Endodermal cell (in vitro differentiated cells): ENCODE results near the gene KLHDC4. TPM values are rescaled to one million over a fixed set of nuclear protein-coding genes. Genes with fewer than 3 reads are reported as not detected.

ENCODE experiments used
- DNase-seq: peaks from one replicate; pipeline ENCODE4 v3.0.0-alpha.2; 2017
- H3K27ac ChIP-seq: 2 replicates; pipeline ENCODE4 v1.5.1; 2013; ENCODE audit warnings: mild to moderate bottlenecking, low read depth, low read length, moderate library complexity
- H3K27me3 ChIP-seq: 2 replicates; pipeline ENCODE4 v1.6.1; 2013; ENCODE audit warnings: mild to moderate bottlenecking, low read length, moderate library complexity; ENCODE audit not compliant: insufficient read depth, control insufficient read depth, poor library complexity, severe bottlenecking
- H3K36me3 ChIP-seq: 2 replicates; pipeline ENCODE4 v1.7.0; 2013; ENCODE audit warnings: mild to moderate bottlenecking, low read length, moderate library complexity; ENCODE audit not compliant: control insufficient read depth, insufficient read depth
- H3K4me1 ChIP-seq: one replicate; pipeline ENCODE4 v1.7.0; 2013; ENCODE audit warnings: low read length; ENCODE audit not compliant: control insufficient read depth, insufficient read depth
- H3K4me3 ChIP-seq: 2 replicates; pipeline ENCODE4 v1.5.1; 2013; ENCODE audit warnings: mild to moderate bottlenecking, low read length, moderate library complexity
- H3K9ac ChIP-seq: 2 replicates; pipeline ENCODE4 v1.6.1; 2013; ENCODE audit warnings: mild to moderate bottlenecking, low read length, moderate library complexity; ENCODE audit not compliant: poor library complexity, severe bottlenecking; ENCODE audit errors: extremely low read depth
- H3K9me3 ChIP-seq: 2 replicates; pipeline ENCODE4 v1.6.1; 2013; ENCODE audit warnings: mild to moderate bottlenecking, low read length, moderate library complexity; ENCODE audit not compliant: control insufficient read depth
- H3K27ac Mint-ChIP-seq: 2 replicates; pipeline ENCODE4 v1.8.0; 2020; ENCODE audit warnings: mixed read lengths
- H3K27me3 Mint-ChIP-seq: 2 replicates; pipeline ENCODE4 v1.8.0; 2021; ENCODE audit warnings: mild to moderate bottlenecking, mixed read lengths; ENCODE audit not compliant: insufficient read depth
- H3K36me3 Mint-ChIP-seq: 2 replicates; pipeline ENCODE4 v1.8.0; 2020; ENCODE audit warnings: low read depth, mixed read lengths
- H3K4me1 Mint-ChIP-seq: 2 replicates; pipeline ENCODE4 v1.8.0; 2020; ENCODE audit warnings: mixed read lengths
- H3K4me3 Mint-ChIP-seq: 2 replicates; pipeline ENCODE4 v1.8.0; 2020; ENCODE audit warnings: mild to moderate bottlenecking, moderate library complexity, mixed read lengths
- H3K9me3 Mint-ChIP-seq: 2 replicates; pipeline ENCODE4 v1.8.0; 2020; ENCODE audit warnings: mild to moderate bottlenecking, mixed read lengths
- CTCF ChIP-seq: fragments of 200-600 bp; sonication (generic); conservative IDR thresholded peaks from 2 replicates; pipeline ENCODE4 v1.5.0; 2021; ENCODE audit warnings: antibody characterized with exemption, mild to moderate bottlenecking
- whole genome bisulfite sequencing, 2 experiments: methylation state at CpG; one replicate each; pipeline versions ENCODE4 v1.1.5 to v1.1.7; 2013; ENCODE audit warnings: missing lambda C conversion rate in 2 of 2, mixed read lengths in 1 of 2; ENCODE audit not compliant: insufficient coverage in 1 of 2, insufficient read length in 1 of 2; 5-methylcytosine and 5-hydroxymethylcytosine counted together
- total RNA-seq, 2 donors: library from RNA; stranded (reverse); fragmentation: NEBNext Ultra II Directional in 1 of 2; extraction: Animal tissue kit (Norgen Biotek cat#: 25700) in 1 of 2; gene quantifications; 2 replicates in 1 of 2; 3 replicates in 1 of 2; pipeline ENCODE4 v1.2.1, GENCODE V29; 2021

The KLHDC4 gene
- total RNA-seq, 2 donors from 2014 or later: 52.8 to 58.8 TPM

GRCh38 chr16:87766485-87766797 lies 655 bp upstream of the KLHDC4 start:
- TF ChIP-seq CTCF: no peak
- Histone ChIP-seq H3K27me3 (no peaks in the 10 kb centered on the region), H3K9ac (peak overlapping the region; percentile 90), H3K4me1 (no peaks in the 10 kb centered on the region), H3K9me3 (no peaks in the 10 kb centered on the region), H3K27ac (no peak overlapping the region), H3K36me3 (peaks cover 24% of the 10 kb centered on the region), H3K4me3 (peak overlapping the region; percentile 94)
- no peak for DNase-seq
- 80 to 85% methylated on average over 10 to 17 of the region's 17 CpGs for WGBS, 2 experiments
- peak overlapping the region; percentile 97 for H3K27ac Mint-ChIP-seq
- no peaks in the 10 kb centered on the region for H3K4me1 Mint-ChIP-seq
- H3K36me3 Mint-ChIP-seq: peaks cover 23% of the 10 kb centered on the region
- peak overlapping the region; percentile 97 for H3K4me3 Mint-ChIP-seq
- no peaks in the 10 kb centered on the region for H3K9me3 Mint-ChIP-seq
- H3K27me3 Mint-ChIP-seq: no peaks in the 10 kb centered on the region

- H3K9me3 Mint-ChIP-seq: no peaks in the 10 kb centered on the region
- H3K4me3 Mint-ChIP-seq: peak overlapping the region; percentile 97
These were observed 362 bp downstream of the KLHDC4 start for GRCh38 chr16:87765473-87765775.

GRCh38 chr16:87764600-87765472 lies 950 bp downstream of the KLHDC4 start:
- H3K36me3 Mint-ChIP-seq: peaks cover 36% of the 10 kb centered on the region
- peak overlapping the region; percentile 85 for H3K27ac Mint-ChIP-seq
- peak overlapping the region; percentile 5 for H3K27ac ChIP-seq
- no peaks in the 10 kb centered on the region for H3K9me3 ChIP-seq
- DNase-seq: no peak
- H3K4me3 Mint-ChIP-seq: peak overlapping the region; percentile 97
- 50 to 58% methylated on average over 8 to 13 of the region's 14 CpGs for WGBS, 2 experiments
- no peaks in the 10 kb centered on the region for H3K4me1 Mint-ChIP-seq
- H3K4me1 ChIP-seq: no peaks in the 10 kb centered on the region
- H3K27me3 ChIP-seq: no peaks in the 10 kb centered on the region
- no peak for TF ChIP-seq CTCF
- H3K27me3 Mint-ChIP-seq: no peaks in the 10 kb centered on the region
- H3K9ac ChIP-seq: peak overlapping the region; percentile 90
- no peaks in the 10 kb centered on the region for H3K9me3 Mint-ChIP-seq
- H3K4me3 ChIP-seq: peak overlapping the region; percentile 94
- peaks cover 35% of the 10 kb centered on the region for H3K36me3 ChIP-seq

More at GRCh38 chr16:87765473-87765775, 362 bp downstream of the KLHDC4 start:
- Mint-ChIP-seq H3K4me1 (no peaks in the 10 kb centered on the region), H3K27me3 (no peaks in the 10 kb centered on the region), H3K27ac (peak overlapping the region; percentile 97), H3K36me3 (peaks cover 33% of the 10 kb centered on the region)
- Histone ChIP-seq H3K36me3 (peaks cover 34% of the 10 kb centered on the region), H3K4me3 (peak overlapping the region; percentile 94), H3K9me3 (no peaks in the 10 kb centered on the region), H3K4me1 (no peaks in the 10 kb centered on the region), H3K27ac (peak overlapping the region; percentile 5), H3K9ac (peak overlapping the region; percentile 90), H3K27me3 (no peaks in the 10 kb centered on the region)
- TF ChIP-seq CTCF: no peak
- no peak for DNase-seq
- 0% methylated on average over 32 of the region's 32 CpGs; no CpG with 5 or more reads in 1 of the 2 experiments for whole genome bisulfite sequencing, 2 experiments
